H7 (cell line): ENCODE data around the gene DTX4. TPM values are rescaled to one million over a fixed set of nuclear protein-coding genes. Genes with fewer than 3 reads are reported as not detected.

ENCODE experiments used
- DNase-seq: peaks from one replicate; pipeline ENCODE4 v3.0.0; 2012
- H3K27me3 ChIP-seq: 2 replicates; pipeline ENCODE4 v1.6.0; 2011; ENCODE audit warnings: mild to moderate bottlenecking, low read length; ENCODE audit not compliant: control insufficient read depth, insufficient read depth
- H3K36me3 ChIP-seq: replicated peaks from 2 replicates; pipeline ENCODE4 v1.5.1; 2011; ENCODE audit warnings: low read length; ENCODE audit not compliant: control insufficient read depth, insufficient read depth
- H3K4me3 ChIP-seq: 2 replicates; pipeline ENCODE4 v1.5.1; 2011; ENCODE audit warnings: low read depth, mild to moderate bottlenecking, control low read depth, low read length, moderate library complexity; ENCODE audit not compliant: insufficient read depth
- total RNA-seq: library from RNA; depleted of rRNA; stranded (reverse); fragments of >200 nt; shearing (Covaris generic); gene quantifications from 2 replicates; pipeline ENCODE4 v1.2.3, GENCODE V29; 2014

Gene DTX4
- total RNA-seq, 1 experiment from 2014 or later, result 7.6 TPM

DNA sequence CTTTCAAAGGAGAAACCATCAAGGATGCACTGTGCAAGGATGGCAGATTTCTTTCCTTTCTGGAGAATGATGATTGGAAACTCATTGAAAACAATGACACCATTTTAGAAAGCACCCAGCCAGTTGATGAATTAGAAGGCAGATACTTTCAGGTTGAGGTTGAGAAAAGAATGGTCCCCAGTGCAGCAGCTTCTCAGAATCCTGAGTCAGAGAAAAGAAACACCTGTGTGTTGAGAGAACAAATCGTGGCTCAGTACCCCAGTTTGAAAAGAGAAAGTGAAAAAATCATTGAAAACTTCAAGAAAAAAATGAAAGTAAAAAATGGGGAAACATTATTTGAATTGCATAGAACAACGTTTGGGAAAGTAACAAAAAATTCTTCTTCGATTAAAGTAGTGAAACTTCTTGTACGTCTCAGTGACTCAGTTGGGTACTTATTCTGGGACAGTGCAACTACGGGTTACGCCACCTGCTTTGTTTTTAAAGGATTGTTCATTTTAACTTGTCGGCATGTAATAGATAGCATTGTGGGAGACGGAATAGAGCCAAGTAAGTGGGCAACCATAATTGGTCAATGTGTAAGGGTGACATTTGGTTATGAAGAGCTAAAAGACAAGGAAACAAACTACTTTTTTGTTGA, 19.5 kb upstream of the DTX4 start:
- H3K4me3 ChIP-seq, result no peak overlapping the region
- no peak for DNase-seq
- no peaks in the 10 kb centered on the region for H3K27me3 ChIP-seq
- H3K36me3 ChIP-seq, result no peaks in the 10 kb centered on the region; the same call in 1 of the 2 replicates

- no peaks in the 10 kb centered on the region; the same call in 1 of the 2 replicates for H3K27me3 ChIP-seq
- DNase-seq, result no peak
- no peaks in the 10 kb centered on the region; the same call in 1 of the 2 replicates for H3K36me3 ChIP-seq
- H3K4me3 ChIP-seq, result no peak overlapping the region
These were observed 17.3 kb upstream of the DTX4 start for GRCh38 chr11:59154610-59155009.

DNA sequence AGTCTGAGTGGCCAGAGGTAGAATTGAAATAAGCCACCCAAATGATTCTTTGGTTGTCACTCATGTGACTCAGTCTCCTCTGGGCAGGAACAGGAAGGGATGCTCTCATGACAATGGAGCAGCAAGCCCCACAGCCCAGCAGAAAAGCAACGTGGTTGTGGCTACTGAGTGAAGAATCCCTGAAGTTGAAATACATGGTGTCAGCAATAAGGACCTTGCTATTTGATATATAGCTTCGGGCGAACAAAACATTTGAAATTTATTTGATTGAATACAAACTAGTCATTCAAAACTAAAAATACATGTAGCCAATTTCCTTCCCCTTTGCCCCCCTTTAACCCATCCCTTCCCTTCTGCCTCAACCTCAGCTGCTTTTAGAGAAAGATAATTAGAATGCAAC, 14.5 kb upstream of the DTX4 start:
- no peaks in the 10 kb centered on the region; the same call in 1 of the 2 replicates for H3K27me3 ChIP-seq
- no peak for DNase-seq
- no peak overlapping the region for H3K4me3 ChIP-seq
- no peaks in the 10 kb centered on the region for H3K36me3 ChIP-seq

- Histone ChIP-seq H3K27me3 (no peaks in the 10 kb centered on the region; the same call in 1 of the 2 replicates), H3K36me3 (no peaks in the 10 kb centered on the region), H3K4me3 (no peak overlapping the region)
- DNase-seq, result peak; percentile 72
These were observed 13.5 kb upstream of the DTX4 start for GRCh38 chr11:59158206-59159068.

DNA sequence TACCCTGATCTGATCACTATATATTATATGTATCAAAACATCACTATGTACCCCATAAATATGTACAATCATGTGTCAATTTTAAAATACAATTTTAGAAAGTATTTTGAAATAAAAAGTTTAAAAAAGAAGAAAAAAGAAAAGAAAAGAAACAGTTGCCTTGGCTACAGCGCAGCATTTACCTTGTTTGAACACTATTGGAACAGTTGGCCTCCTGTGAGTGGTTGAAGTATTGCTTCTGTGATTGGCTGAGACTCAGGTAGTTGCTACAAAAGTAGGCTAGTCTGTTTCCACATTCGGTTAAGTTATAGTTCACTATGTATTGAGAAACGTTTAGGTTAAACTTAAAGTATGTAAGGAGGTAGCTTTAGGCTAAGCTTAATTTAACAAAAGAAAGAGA, 7.9 kb upstream of the DTX4 start:
- H3K27me3 ChIP-seq, result no peaks in the 10 kb centered on the region; the same call in 1 of the 2 replicates
- DNase-seq, result no peak
- no peak overlapping the region for H3K4me3 ChIP-seq
- H3K36me3 ChIP-seq, result no peaks in the 10 kb centered on the region

DNA sequence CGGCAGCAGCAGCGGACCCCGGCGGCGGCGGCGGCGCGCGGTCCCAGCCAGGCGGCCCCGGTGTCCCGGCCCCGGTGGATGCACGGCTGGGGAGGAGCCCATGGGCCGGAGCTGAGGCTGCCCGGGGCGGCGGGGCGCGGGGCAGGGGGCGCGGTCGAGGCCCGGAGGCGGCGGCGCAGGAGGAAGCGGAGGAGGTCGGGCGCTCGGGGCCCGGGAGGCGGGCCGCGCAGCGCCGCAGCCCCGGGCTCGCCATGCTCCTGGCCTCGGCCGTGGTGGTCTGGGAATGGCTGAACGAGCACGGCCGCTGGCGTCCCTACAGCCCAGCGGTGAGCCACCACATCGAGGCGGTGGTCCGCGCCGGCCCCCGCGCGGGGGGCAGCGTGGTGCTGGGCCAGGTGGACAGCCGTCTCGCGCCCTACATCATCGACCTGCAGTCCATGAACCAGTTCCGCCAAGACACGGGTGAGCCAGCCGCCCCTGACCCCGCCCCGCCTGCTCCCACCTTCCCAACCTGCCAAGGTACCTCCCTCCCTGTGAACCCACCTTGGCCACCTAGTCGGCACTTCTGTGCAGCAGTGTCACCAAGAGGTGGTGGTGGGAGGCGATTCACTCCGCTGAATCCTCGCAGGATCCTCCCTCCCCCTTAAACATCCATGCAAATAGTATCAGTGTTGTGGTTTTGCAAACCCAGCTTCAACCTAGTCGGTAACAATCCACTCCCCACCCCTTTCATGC, 580 bp downstream of the DTX4 start:
- Histone ChIP-seq H3K36me3 (no peaks in the 10 kb centered on the region), H3K4me3 (peak overlapping the region; percentile 74), H3K27me3 (peaks cover 5% of the 10 kb centered on the region)
- peak; percentile 70 for DNase-seq

- Histone ChIP-seq H3K27me3 (peaks cover 5% of the 10 kb centered on the region), H3K4me3 (peak overlapping the region; percentile 74), H3K36me3 (no peaks in the 10 kb centered on the region)
- peak; percentile 73 for DNase-seq
These were observed 1.4 kb downstream of the DTX4 start for GRCh38 chr11:59173080-59173963.

- Histone ChIP-seq H3K4me3 (peak overlapping the region; percentile 74), H3K36me3 (no peaks in the 10 kb centered on the region), H3K27me3 (peaks cover 5% of the 10 kb centered on the region)
- peak; percentile 82 for DNase-seq
These were observed 2.2 kb downstream of the DTX4 start for GRCh38 chr11:59173964-59174663.

DNA sequence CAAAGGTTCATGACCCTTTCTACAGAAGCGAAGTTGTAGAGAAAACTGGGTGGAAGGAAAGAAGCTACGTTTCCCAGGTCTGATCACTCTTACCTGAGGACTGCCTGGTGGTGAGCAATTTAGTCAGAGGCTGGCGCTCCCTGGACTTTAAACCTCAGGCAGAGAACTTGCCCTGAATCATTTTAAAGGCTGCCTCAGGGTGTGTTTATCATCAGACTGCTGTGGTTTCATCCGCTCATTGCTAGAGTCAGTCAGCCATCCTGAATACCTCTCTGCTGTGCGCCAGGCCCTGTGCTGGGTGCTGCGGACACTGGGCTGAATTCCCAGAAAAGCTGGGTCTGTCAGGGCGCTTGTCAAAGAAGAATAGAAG, 2.7 kb downstream of the DTX4 start:
- no peak for DNase-seq
- Histone ChIP-seq H3K4me3 (no peak overlapping the region), H3K27me3 (peaks cover 5% of the 10 kb centered on the region), H3K36me3 (no peaks in the 10 kb centered on the region)

DNA sequence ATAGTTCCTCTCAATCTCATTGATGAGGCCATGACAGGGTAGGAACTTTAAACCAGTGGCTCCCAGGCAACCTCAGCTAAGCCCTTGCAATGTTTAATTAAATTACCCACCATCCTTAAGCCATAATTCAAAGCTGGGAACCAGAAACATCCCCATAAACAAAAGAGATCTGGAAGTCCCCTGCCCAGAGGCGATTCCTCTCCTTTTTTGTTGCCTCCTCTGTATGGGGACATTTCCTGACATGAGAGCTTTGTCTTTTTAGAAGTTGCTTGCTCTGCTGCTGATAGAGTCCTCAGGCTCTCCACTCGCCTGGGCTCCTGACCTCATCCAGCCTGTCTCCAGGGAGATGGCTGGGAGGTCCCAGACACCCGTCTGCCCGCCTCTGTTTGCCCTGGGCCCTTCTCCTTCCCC, 3.2 kb downstream of the DTX4 start:
- Histone ChIP-seq H3K27me3 (peaks cover 5% of the 10 kb centered on the region), H3K36me3 (no peaks in the 10 kb centered on the region), H3K4me3 (no peak overlapping the region)
- no peak for DNase-seq

- Histone ChIP-seq H3K4me3 (no peak overlapping the region), H3K36me3 (no peaks in the 10 kb centered on the region), H3K27me3 (peaks cover 5% of the 10 kb centered on the region)
- no peak for DNase-seq
These were observed 4.4 kb downstream of the DTX4 start for GRCh38 chr11:59176330-59176729.

GRCh38 chr11:59178402-59178801, 6.5 kb downstream of the DTX4 start:
- peaks cover 1% of the 10 kb centered on the region; the same call in 1 of the 2 replicates for H3K36me3 ChIP-seq
- no peaks in the 10 kb centered on the region for H3K27me3 ChIP-seq
- no peak for DNase-seq
- H3K4me3 ChIP-seq, result no peak overlapping the region

DNA sequence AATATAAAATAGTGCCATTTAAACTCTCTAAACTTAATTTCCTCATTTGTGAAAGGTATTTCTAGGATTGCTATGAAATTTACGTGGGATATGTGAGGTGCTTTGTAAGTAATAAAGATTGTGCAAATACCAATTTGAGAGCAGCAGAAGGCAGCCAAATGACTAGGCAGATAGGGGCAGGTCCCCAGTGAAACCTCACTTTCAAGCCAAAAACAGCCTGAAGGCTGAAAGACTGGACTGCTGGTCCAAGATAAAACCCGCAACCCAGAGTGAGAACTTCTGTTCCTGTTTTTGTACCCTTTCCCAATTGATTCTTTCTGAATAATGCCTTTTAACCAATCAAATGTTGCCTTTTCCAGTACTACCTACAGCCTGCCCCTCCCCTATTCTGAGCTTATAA, 7.2 kb downstream of the DTX4 start:
- DNase-seq, result no peak
- H3K4me3 ChIP-seq, result no peak overlapping the region
- peaks cover 1% of the 10 kb centered on the region; the same call in 1 of the 2 replicates for H3K36me3 ChIP-seq
- no peaks in the 10 kb centered on the region for H3K27me3 ChIP-seq
